Astrocyte (in vitro differentiated cells and primary cell): Measurements from ENCODE around the gene BAHD1. TPM values are rescaled to one million over a fixed set of nuclear protein-coding genes. Genes with fewer than 3 reads are reported as not detected.

Experiments used
- DNase-seq: peaks from one replicate; pipeline ENCODE4 v3.0.0-alpha.2; 2010; ENCODE audit warnings: low read depth
- FAIRE-seq: peaks from 2 replicates; lab custom pipeline; 2011; peaks lifted over from hg19 to GRCh38; lab: Jason Lieb, UNC
- H2AFZ ChIP-seq: 2 replicates; pipeline ENCODE4 v1.6.0; 2012; ENCODE audit warnings: low read depth, low read length, inconsistent platforms
- H3K27ac ChIP-seq: 2 replicates; pipeline ENCODE4 v1.5.1; 2011; ENCODE audit warnings: low read depth, low read length, inconsistent platforms
- H3K27me3 ChIP-seq: 2 replicates; pipeline ENCODE4 v1.6.0; 2011; ENCODE audit warnings: low read length, inconsistent platforms; ENCODE audit not compliant: insufficient read depth
- H3K36me3 ChIP-seq: 2 replicates; pipeline ENCODE4 v1.5.1; 2011; ENCODE audit warnings: low read length, inconsistent platforms; ENCODE audit not compliant: insufficient read depth
- H3K4me1 ChIP-seq: 2 replicates; pipeline ENCODE4 v1.5.1; 2011; ENCODE audit warnings: low read length, inconsistent platforms; ENCODE audit not compliant: insufficient read depth
- H3K4me2 ChIP-seq: 2 replicates; pipeline ENCODE4 v1.6.0; 2012; ENCODE audit warnings: low read length, inconsistent platforms
- H3K4me3 ChIP-seq: 2 replicates; pipeline ENCODE4 v1.5.1; 2011; ENCODE audit warnings: low read depth, mild to moderate bottlenecking, low read length, inconsistent platforms; ENCODE audit not compliant: insufficient read depth
- H3K79me2 ChIP-seq: 2 replicates; pipeline ENCODE4 v1.6.0; 2012; ENCODE audit warnings: mild to moderate bottlenecking, low read length, inconsistent platforms; ENCODE audit not compliant: insufficient read depth
- H3K9ac ChIP-seq: 2 replicates; pipeline ENCODE4 v1.6.0; 2012; ENCODE audit warnings: mild to moderate bottlenecking, low read length, inconsistent platforms
- H3K9me3 ChIP-seq: 2 replicates; pipeline ENCODE4 v1.5.1; 2012; ENCODE audit warnings: low read depth, mild to moderate bottlenecking, low read length, inconsistent platforms; ENCODE audit not compliant: insufficient read depth
- H4K20me1 ChIP-seq: 2 replicates; pipeline ENCODE4 v1.6.0; 2012; ENCODE audit warnings: low read length, inconsistent platforms; ENCODE audit not compliant: insufficient read depth
- H3K27ac Mint-ChIP-seq: one replicate; pipeline ENCODE4 v1.8.0; 2021; ENCODE audit warnings: mild to moderate bottlenecking, mixed read lengths; ENCODE audit not compliant: unreplicated experiment
- H3K27me3 Mint-ChIP-seq: one replicate; pipeline ENCODE4 v1.8.0; 2021; ENCODE audit warnings: low read depth, mixed read lengths; ENCODE audit not compliant: unreplicated experiment
- H3K36me3 Mint-ChIP-seq: one replicate; pipeline ENCODE4 v1.8.0; 2021; ENCODE audit warnings: low read depth, mixed read lengths; ENCODE audit not compliant: unreplicated experiment
- H3K4me1 Mint-ChIP-seq: one replicate; pipeline ENCODE4 v1.8.0; 2021; ENCODE audit warnings: low read depth, mixed read lengths; ENCODE audit not compliant: unreplicated experiment
- H3K4me3 Mint-ChIP-seq: one replicate; pipeline ENCODE4 v1.8.0; 2021; ENCODE audit warnings: mild to moderate bottlenecking, moderate library complexity, mixed read lengths; ENCODE audit not compliant: unreplicated experiment
- H3K9me3 Mint-ChIP-seq: one replicate; pipeline ENCODE4 v1.8.0; 2021; ENCODE audit warnings: mild to moderate bottlenecking, mixed read lengths; ENCODE audit not compliant: unreplicated experiment
- EZH2 ChIP-seq: IDR thresholded peaks from 2 replicates; pipeline ENCODE4 v1.6.1; 2012; ENCODE audit warnings: mild to moderate bottlenecking, low read length, inconsistent platforms; ENCODE audit not compliant: insufficient read depth
- total RNA-seq: library from RNA; stranded (reverse); gene quantifications from 2 replicates; pipeline ENCODE4 v1.2.1, GENCODE V29; 2021
- TF ChIP-seq, protein P1 (sequence below): IDR thresholded peaks from 2 replicates; pipeline ENCODE4 v1.5.1; 2011; ENCODE audit warnings: low read depth, mild to moderate bottlenecking, inconsistent platforms, low read length, moderate library complexity; ENCODE audit not compliant: insufficient read depth

BAHD1 gene
- total RNA-seq, 1 donor from 2014 or later = 30.4 TPM

- H3K4me2 ChIP-seq = no peak overlapping the region
- Mint-ChIP-seq H3K9me3 (peaks cover 2% of the 10 kb centered on the region), H3K27ac (no peak overlapping the region), H3K27me3 (no peaks in the 10 kb centered on the region), H3K36me3 (peaks cover 6% of the 10 kb centered on the region), H3K4me3 (no peak overlapping the region), H3K4me1 (peaks cover 35% of the 10 kb centered on the region)
- H3K4me1 ChIP-seq = peaks cover 12% of the 10 kb centered on the region
- no peak overlapping the region for H3K4me3 ChIP-seq
- FAIRE-seq (no peak), DNase-seq (no peak)
- no peaks in the 10 kb centered on the region for H3K27me3 ChIP-seq
- H3K9ac ChIP-seq = no peak overlapping the region
- H3K36me3 ChIP-seq = peaks cover 5% of the 10 kb centered on the region
- no peak for TF ChIP-seq EZH2
- TF ChIP-seq, protein P1, sequence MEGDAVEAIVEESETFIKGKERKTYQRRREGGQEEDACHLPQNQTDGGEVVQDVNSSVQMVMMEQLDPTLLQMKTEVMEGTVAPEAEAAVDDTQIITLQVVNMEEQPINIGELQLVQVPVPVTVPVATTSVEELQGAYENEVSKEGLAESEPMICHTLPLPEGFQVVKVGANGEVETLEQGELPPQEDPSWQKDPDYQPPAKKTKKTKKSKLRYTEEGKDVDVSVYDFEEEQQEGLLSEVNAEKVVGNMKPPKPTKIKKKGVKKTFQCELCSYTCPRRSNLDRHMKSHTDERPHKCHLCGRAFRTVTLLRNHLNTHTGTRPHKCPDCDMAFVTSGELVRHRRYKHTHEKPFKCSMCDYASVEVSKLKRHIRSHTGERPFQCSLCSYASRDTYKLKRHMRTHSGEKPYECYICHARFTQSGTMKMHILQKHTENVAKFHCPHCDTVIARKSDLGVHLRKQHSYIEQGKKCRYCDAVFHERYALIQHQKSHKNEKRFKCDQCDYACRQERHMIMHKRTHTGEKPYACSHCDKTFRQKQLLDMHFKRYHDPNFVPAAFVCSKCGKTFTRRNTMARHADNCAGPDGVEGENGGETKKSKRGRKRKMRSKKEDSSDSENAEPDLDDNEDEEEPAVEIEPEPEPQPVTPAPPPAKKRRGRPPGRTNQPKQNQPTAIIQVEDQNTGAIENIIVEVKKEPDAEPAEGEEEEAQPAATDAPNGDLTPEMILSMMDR = no peak
- H2AFZ ChIP-seq = no peak overlapping the region
- no peak overlapping the region for H3K27ac ChIP-seq
- peaks cover 54% of the 10 kb centered on the region for H3K79me2 ChIP-seq
- H3K9me3 ChIP-seq = no peaks in the 10 kb centered on the region
- H4K20me1 ChIP-seq = peaks cover 90% of the 10 kb centered on the region
These were observed 18.0 kb downstream of the BAHD1 start for GRCh38 chr15:40458495-40459371.

DNA sequence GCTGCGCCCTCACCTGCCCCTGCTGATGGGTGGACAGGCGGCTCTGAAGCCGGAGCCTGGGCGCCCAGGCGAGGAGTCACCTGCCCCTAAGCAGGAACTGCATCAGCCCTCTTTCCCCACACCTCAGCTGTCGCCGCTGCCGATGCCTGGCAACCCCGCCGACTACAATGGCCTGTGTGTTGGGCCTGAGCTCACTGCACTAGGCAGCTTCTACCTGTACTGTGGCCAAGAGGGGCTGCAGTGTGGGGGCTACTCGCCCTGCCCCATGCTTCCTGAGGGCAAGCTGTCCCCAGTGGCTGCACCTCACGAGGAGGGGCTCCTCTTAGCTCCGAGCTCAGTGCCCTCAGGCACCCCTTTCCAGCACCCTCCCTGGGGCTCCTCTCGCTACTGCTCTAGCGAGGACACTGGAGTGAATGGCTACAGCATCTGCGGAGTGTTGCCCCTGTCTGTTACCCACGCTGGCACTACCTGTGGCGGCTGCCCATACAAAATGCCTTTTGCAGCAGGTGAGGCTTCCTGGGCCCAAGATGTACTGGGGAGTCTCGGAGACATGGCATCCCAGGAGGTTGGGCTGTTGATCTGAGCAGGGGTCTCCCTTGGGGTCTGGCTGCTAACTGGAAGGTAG lies 18.8 kb downstream of the BAHD1 start:
- H3K4me2 ChIP-seq = no peak overlapping the region
- FAIRE-seq (no peak), DNase-seq (no peak)
- no peaks in the 10 kb centered on the region for H3K27me3 Mint-ChIP-seq
- H3K9me3 Mint-ChIP-seq = peaks cover 2% of the 10 kb centered on the region
- H3K4me3 ChIP-seq = no peak overlapping the region
- no peak overlapping the region for H3K27ac ChIP-seq
- H4K20me1 ChIP-seq = peaks cover 90% of the 10 kb centered on the region
- no peak overlapping the region for H3K4me3 Mint-ChIP-seq
- no peak overlapping the region for H3K27ac Mint-ChIP-seq
- no peaks in the 10 kb centered on the region for H3K27me3 ChIP-seq
- peaks cover 29% of the 10 kb centered on the region for H3K4me1 Mint-ChIP-seq
- peaks cover 12% of the 10 kb centered on the region for H3K4me1 ChIP-seq
- H3K36me3 Mint-ChIP-seq = peaks cover 6% of the 10 kb centered on the region
- TF ChIP-seq, protein P1 = no peak
- TF ChIP-seq EZH2 = no peak
- no peaks in the 10 kb centered on the region for H3K9me3 ChIP-seq
- no peak overlapping the region for H3K9ac ChIP-seq
- peaks cover 46% of the 10 kb centered on the region for H3K79me2 ChIP-seq
- H3K36me3 ChIP-seq = peaks cover 10% of the 10 kb centered on the region
- H2AFZ ChIP-seq = no peak overlapping the region
